GM23248 (cell line): ENCODE measurements around the gene PML. TPM values are rescaled to one million over a fixed set of nuclear protein-coding genes. Genes with fewer than 3 reads are reported as not detected.

Source experiments
- DNase-seq: peaks from one replicate; pipeline ENCODE4 v3.0.0-alpha.2; 2015
- H2AFZ ChIP-seq: fragments of 200-600 bp; sonication (generic); 2 replicates; pipeline ENCODE4 v1.6.1; 2016; ENCODE audit warnings: antibody characterized with exemption
- H3F3A ChIP-seq: fragments of 200-600 bp; sonication (generic); 2 replicates; pipeline ENCODE4 v1.6.1; 2016; ENCODE audit warnings: mild to moderate bottlenecking, antibody characterized with exemption, mixed run types; ENCODE audit not compliant: insufficient read depth
- H3K27ac ChIP-seq: fragments of 200-600 bp; sonication (generic); 2 replicates; pipeline ENCODE4 v1.5.1; 2016; ENCODE audit warnings: mild to moderate bottlenecking
- H3K27me3 ChIP-seq: fragments of 200-600 bp; sonication (generic); replicated peaks from 2 replicates; pipeline ENCODE4 v1.6.1; 2016; ENCODE audit warnings: mild to moderate bottlenecking; ENCODE audit not compliant: insufficient read depth
- H3K36me3 ChIP-seq: fragments of 200-600 bp; sonication (generic); 2 replicates; pipeline ENCODE4 v1.6.1; 2016; ENCODE audit warnings: low read depth, mild to moderate bottlenecking
- H3K4me1 ChIP-seq: fragments of 200-600 bp; sonication (generic); 2 replicates; pipeline ENCODE4 v1.6.1; 2016; ENCODE audit warnings: mild to moderate bottlenecking; ENCODE audit not compliant: insufficient read depth
- H3K4me2 ChIP-seq: fragments of 200-600 bp; sonication (generic); one replicate; pipeline ENCODE4 v1.6.1; 2016; ENCODE audit warnings: mild to moderate bottlenecking; ENCODE audit not compliant: unreplicated experiment
- H3K4me3 ChIP-seq: fragments of 200-600 bp; sonication (generic); 2 replicates; pipeline ENCODE4 v1.5.1; 2016; ENCODE audit warnings: mild to moderate bottlenecking
- H3K79me2 ChIP-seq: fragments of 200-600 bp; sonication (generic); 2 replicates; pipeline ENCODE4 v1.6.1; 2016; ENCODE audit warnings: mild to moderate bottlenecking; ENCODE audit not compliant: insufficient read depth
- H3K9ac ChIP-seq: fragments of 200-600 bp; sonication (generic); 2 replicates; pipeline ENCODE4 v1.6.1; 2016; ENCODE audit warnings: mild to moderate bottlenecking
- H3K9me2 ChIP-seq: fragments of 200-600 bp; sonication (generic); 2 replicates; pipeline ENCODE4 v1.6.1; 2016; ENCODE audit warnings: mixed run types, mild to moderate bottlenecking, moderate library complexity; ENCODE audit not compliant: insufficient read depth
- H3K9me3 ChIP-seq: fragments of 200-600 bp; sonication (generic); one replicate; pipeline ENCODE4 v1.6.1; 2017; ENCODE audit warnings: low read depth
- H4K20me1 ChIP-seq: fragments of 200-600 bp; sonication (generic); 2 replicates; pipeline ENCODE4 v1.6.0; 2016; ENCODE audit not compliant: insufficient read depth
- EZH2 ChIP-seq: fragments of 200-600 bp; sonication (generic); IDR thresholded peaks from 2 replicates; pipeline ENCODE4 v1.6.1; 2018; ENCODE audit warnings: antibody characterized with exemption, mild to moderate bottlenecking; ENCODE audit not compliant: insufficient read depth, poor library complexity, severe bottlenecking
- EZH2phosphoT487 ChIP-seq: fragments of 200-600 bp; sonication (generic); IDR thresholded peaks from 2 replicates; pipeline ENCODE4 v1.6.1; 2018; ENCODE audit warnings: antibody characterized with exemption, moderate library complexity, mild to moderate bottlenecking, low read depth; ENCODE audit not compliant: insufficient read depth
- WGBS, 2 experiments: methylation state at CpG; one replicate each; pipeline ENCODE4 v1.1.6; 2015 to 2017; ENCODE audit warnings: low lambda C conversion rate in 2 of 2, low coverage in 1 of 2; ENCODE audit errors: missing lambda C conversion rate in 2 of 2; 5-methylcytosine and 5-hydroxymethylcytosine counted together
- in situ Hi-C: fragments of 300-500 bp; cut with MboI; formaldehyde crosslinking; loops from 2 replicates; pipeline ENCODE4 v1.15.0; 2020
- polyA plus RNA-seq: library from polyadenylated mRNA; unstranded; fragments of >200 nt; fragmentation: Nextera tagmentation; extraction: Ambion mirVana; gene quantifications from 2 replicates; pipeline ENCODE4 v1.2.1, GENCODE V29; 2016
- total RNA-seq: library from RNA; depleted of rRNA; stranded (reverse); fragments of >200 nt; shearing (Covaris generic); gene quantifications from 2 replicates; pipeline ENCODE4 v1.2.3, GENCODE V29; 2014

PML gene
- total and polyA plus RNA-seq, 2 experiments from 2014 or later: 52.9 to 74.7 TPM

GRCh38 chr15:73952913-73953750 is 41.4 kb upstream of the PML start:
- Histone ChIP-seq H3K9ac (no peak overlapping the region), H3K4me2 (no peak overlapping the region), H3K4me1 (peaks cover 46% of the 10 kb centered on the region), H3K9me2 (no peaks in the 10 kb centered on the region), H3K27me3 (no peaks in the 10 kb centered on the region), H3K4me3 (no peak overlapping the region), H2AFZ (no peak overlapping the region), H3K79me2 (no peaks in the 10 kb centered on the region), H3K9me3 (no peaks in the 10 kb centered on the region), H4K20me1 (no peaks in the 10 kb centered on the region), H3K36me3 (peaks cover 23% of the 10 kb centered on the region), H3K27ac (no peak overlapping the region), H3F3A (peaks cover 54% of the 10 kb centered on the region)
- WGBS, 2 experiments: 69 to 78% methylated on average over 10 of the region's 10 CpGs
- in situ Hi-C loops: no loop called here
- DNase-seq: no peak
- TF ChIP-seq EZH2phosphoT487 (no peak), EZH2 (no peak)

DNA sequence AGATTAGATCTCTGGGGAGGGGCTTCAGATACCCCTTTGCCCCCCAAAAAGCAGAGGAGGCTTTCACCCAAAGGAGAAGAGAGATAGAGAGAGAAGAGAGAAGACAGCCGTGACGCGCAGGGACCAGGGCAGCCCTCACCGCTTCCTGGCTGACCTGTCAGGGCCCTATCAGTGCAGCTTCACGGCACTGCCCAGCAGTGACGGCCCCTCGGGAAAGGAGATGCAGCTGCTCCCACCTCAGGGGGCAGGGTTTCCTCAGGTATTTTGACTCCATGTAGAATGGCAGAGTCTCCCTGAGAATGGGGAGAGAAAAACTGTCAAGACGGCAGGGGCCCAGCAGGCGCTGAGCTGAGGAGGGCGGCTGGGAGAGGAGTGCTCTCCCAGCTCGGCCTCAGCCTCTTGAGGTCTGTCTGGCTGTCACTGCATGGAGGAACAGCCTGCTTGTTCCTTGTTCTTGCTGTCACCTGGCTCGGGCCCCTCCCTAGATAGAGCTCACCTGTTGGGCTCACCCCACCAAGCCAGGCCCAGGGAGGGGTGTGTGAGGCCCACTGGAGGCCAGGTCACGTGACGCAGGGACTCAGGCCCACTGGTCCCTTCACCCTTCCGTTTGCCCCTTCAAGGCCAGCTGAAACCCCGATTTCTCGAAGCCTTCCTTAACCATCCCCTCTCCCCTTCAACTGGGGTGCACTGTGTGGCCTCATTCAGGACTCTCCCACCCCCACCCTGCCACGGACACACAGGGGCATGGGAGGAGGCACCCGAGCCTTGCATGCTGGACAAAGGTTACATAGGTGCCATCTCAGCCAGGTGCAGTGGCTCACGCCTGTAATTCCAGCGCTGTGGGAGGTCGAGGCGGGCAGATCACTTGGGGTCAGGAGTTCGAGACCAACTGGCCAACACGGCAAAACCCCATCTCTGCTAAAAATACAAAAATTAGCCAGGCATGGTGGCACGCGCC is 40.0 kb upstream of the PML start:
- Histone ChIP-seq H3K4me1 (peaks cover 60% of the 10 kb centered on the region), H3K27ac (no peak overlapping the region), H3K27me3 (no peaks in the 10 kb centered on the region), H3K9ac (no peak overlapping the region), H2AFZ (no peak overlapping the region), H3K9me2 (no peaks in the 10 kb centered on the region), H3K79me2 (no peaks in the 10 kb centered on the region), H3K4me2 (no peak overlapping the region), H4K20me1 (no peaks in the 10 kb centered on the region), H3F3A (peaks cover 52% of the 10 kb centered on the region), H3K36me3 (peaks cover 9% of the 10 kb centered on the region), H3K9me3 (no peaks in the 10 kb centered on the region), H3K4me3 (no peak overlapping the region)
- in situ Hi-C loops: no loop called here
- no peak for DNase-seq
- WGBS, 2 experiments: 85 to 87% methylated on average over 27 of the region's 27 CpGs
- TF ChIP-seq EZH2 (no peak), EZH2phosphoT487 (no peak)

GRCh38 chr15:73955326-73955725 is 39.2 kb upstream of the PML start:
- Histone ChIP-seq H3K4me1 (peaks cover 60% of the 10 kb centered on the region), H3K4me3 (no peak overlapping the region), H3K36me3 (peaks cover under 1% of the 10 kb centered on the region; the same call in 1 of the 2 replicates), H3K9me2 (no peaks in the 10 kb centered on the region), H3K27me3 (no peaks in the 10 kb centered on the region), H3K79me2 (no peaks in the 10 kb centered on the region), H4K20me1 (no peaks in the 10 kb centered on the region), H3F3A (peaks cover 43% of the 10 kb centered on the region), H3K27ac (peak overlapping the region; percentile 79), H2AFZ (no peak overlapping the region), H3K4me2 (no peak overlapping the region), H3K9ac (no peak overlapping the region), H3K9me3 (no peaks in the 10 kb centered on the region)
- WGBS, 2 experiments: 95 to 100% methylated on average over 4 of the region's 4 CpGs
- TF ChIP-seq EZH2 (no peak), EZH2phosphoT487 (no peak)
- no peak for DNase-seq
- in situ Hi-C loops: no loop called here

DNA sequence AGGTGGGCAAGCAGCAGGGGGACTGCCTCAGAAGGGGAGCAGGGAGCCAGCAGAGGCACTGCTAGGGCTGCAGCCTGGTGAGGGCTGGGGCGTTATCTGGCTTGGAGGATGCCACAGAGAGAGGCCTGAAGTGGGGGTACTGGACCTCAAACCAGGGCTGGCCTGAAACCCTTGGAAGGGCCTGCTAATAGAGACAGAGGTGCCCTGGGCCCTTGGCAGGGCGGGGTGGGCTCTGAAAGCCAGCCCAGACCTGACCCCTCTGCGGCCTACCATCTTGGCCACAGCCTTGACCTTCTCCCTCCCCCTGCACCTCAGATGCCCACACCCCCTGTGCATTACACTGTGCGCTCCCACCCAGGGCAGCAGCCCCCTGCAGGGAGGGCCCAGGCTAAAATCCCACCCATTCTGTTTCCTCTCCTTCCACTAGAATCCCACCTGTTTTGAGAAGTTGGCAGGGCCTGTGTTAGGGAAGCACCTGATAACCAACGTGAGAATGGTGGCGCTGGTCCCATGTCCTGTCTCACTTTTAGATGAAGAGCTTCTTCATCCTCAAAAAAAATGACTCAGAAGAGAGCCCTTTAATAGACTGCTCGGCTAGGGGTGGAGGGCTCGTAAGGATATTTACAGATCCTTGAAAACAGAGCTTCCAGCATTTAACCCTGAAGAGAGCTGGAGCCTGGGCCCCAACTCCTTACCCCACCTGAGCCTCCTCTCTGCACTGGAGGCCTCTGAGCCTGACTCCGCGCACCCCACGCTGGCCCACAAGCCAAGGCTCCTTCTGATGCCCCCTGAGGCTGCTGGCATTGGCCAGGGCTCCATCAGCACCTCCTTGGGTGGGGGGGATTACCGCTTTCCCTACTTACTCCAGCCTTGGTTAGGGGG is 38.4 kb upstream of the PML start:
- WGBS, 2 experiments: 76 to 78% methylated on average over 12 of the region's 12 CpGs
- TF ChIP-seq EZH2 (no peak), EZH2phosphoT487 (no peak)
- in situ Hi-C loops: no loop called here

More for the DNA sequence above, 38.4 kb upstream of the PML start:
- Histone ChIP-seq H3K9me2 (no peaks in the 10 kb centered on the region), H3K4me1 (peaks cover 53% of the 10 kb centered on the region), H3K27me3 (no peaks in the 10 kb centered on the region), H3F3A (peaks cover 37% of the 10 kb centered on the region), H3K4me3 (no peak overlapping the region), H3K79me2 (no peaks in the 10 kb centered on the region), H3K4me2 (peak overlapping the region; percentile 54), H4K20me1 (no peaks in the 10 kb centered on the region), H3K27ac (peak overlapping the region; percentile 79), H2AFZ (no peak overlapping the region), H3K9me3 (no peaks in the 10 kb centered on the region), H3K36me3 (no peaks in the 10 kb centered on the region; the same call in 1 of the 2 replicates), H3K9ac (peak overlapping the region; percentile 46)
- peak; percentile 46 for DNase-seq
